ENCODE measurements around the gene FAM168B. TPM values are rescaled to one million over a fixed set of nuclear protein-coding genes. Genes with fewer than 3 reads are reported as not detected.
"Not testable (repeated sequence)": the region's sequence is repeated elsewhere in the genome, so short reads cannot be mapped to it uniquely, and the experiment has no call there.

The FAM168B gene
- total RNA-seq, 1 experiment from 2014 or later = 123 TPM

GRCh38 chr2:131103165-131103564, 9.9 kb upstream of the FAM168B start:
- no peak for DNase-seq (ENCODE audit: low spot score)

- DNase-seq (ENCODE audit: low spot score) = no peak
Observed at GRCh38 chr2:131094463-131095281, 1.4 kb upstream of the FAM168B start.

GRCh38 chr2:131093696-131094462, 619 bp upstream of the FAM168B start:
- peak; percentile 56 for DNase-seq (ENCODE audit: low spot score)

- DNase-seq (ENCODE audit: low spot score) = no peak
Observed at GRCh38 chr2:131092458-131093005, 728 bp downstream of the FAM168B start.

- DNase-seq (ENCODE audit: low spot score) = no peak
Observed at GRCh38 chr2:131085646-131086045, 7.6 kb downstream of the FAM168B start.

- no peak for DNase-seq (ENCODE audit: low spot score)
Observed at GRCh38 chr2:131081190-131081589, 12.1 kb downstream of the FAM168B start.

GRCh38 chr2:131079931-131080330, 13.3 kb downstream of the FAM168B start:
- not testable (repeated sequence) for DNase-seq (ENCODE audit: low spot score)

GRCh38 chr2:131077966-131078365, 15.3 kb downstream of the FAM168B start:
- no peak for DNase-seq (ENCODE audit: low spot score)

- DNase-seq (ENCODE audit: low spot score) = no peak
Observed at GRCh38 chr2:131077182-131077846, 15.9 kb downstream of the FAM168B start.

- no peak for DNase-seq (ENCODE audit: low spot score)
Observed at GRCh38 chr2:131076707-131077106, 16.6 kb downstream of the FAM168B start.

GRCh38 chr2:131075578-131075977, 17.7 kb downstream of the FAM168B start:
- DNase-seq (ENCODE audit: low spot score) = not testable (repeated sequence)

GRCh38 chr2:131068172-131068571, 25.1 kb downstream of the FAM168B start:
- not testable (repeated sequence) for DNase-seq (ENCODE audit: low spot score)

- DNase-seq (ENCODE audit: low spot score) = no peak
Observed at GRCh38 chr2:131067465-131068125, 25.7 kb downstream of the FAM168B start.

GRCh38 chr2:131064589-131065512, 28.4 kb downstream of the FAM168B start:
- DNase-seq (ENCODE audit: low spot score) = no peak

- DNase-seq (ENCODE audit: low spot score) = no peak
Observed at GRCh38 chr2:131063501-131064283, 29.6 kb downstream of the FAM168B start.

GRCh38 chr2:131058920-131059319, 34.3 kb downstream of the FAM168B start:
- no peak for DNase-seq (ENCODE audit: low spot score)

- DNase-seq (ENCODE audit: low spot score) = no peak
Observed at GRCh38 chr2:131058214-131058843, 34.9 kb downstream of the FAM168B start.

GRCh38 chr2:131056932-131057287, 36.4 kb downstream of the FAM168B start:
- DNase-seq (ENCODE audit: low spot score) = no peak

Measured in A172 (cell line).